Mucosa of gallbladder (tissue), 1 donor: ENCODE measurements around the gene GLDC. TPM values are rescaled to one million over a fixed set of nuclear protein-coding genes. Genes with fewer than 3 reads are reported as not detected.

Experiments
- DNase-seq: peaks from one replicate; pipeline ENCODE4 v3.0.0-alpha.2; 2020; ENCODE audit warnings: low spot score
- total RNA-seq: library from RNA; stranded (reverse); gene quantifications from one replicate; pipeline ENCODE4 v1.2.1, GENCODE V29; 2021
- donor health status: DM: no; HTN: no; CAD: no.

GLDC gene
- total RNA-seq, 1 donor from 2014 or later, result 6.4 TPM

GRCh38 chr9:6620353-6620752 is 25.2 kb downstream of the GLDC start:
- DNase-seq, result no peak

DNA sequence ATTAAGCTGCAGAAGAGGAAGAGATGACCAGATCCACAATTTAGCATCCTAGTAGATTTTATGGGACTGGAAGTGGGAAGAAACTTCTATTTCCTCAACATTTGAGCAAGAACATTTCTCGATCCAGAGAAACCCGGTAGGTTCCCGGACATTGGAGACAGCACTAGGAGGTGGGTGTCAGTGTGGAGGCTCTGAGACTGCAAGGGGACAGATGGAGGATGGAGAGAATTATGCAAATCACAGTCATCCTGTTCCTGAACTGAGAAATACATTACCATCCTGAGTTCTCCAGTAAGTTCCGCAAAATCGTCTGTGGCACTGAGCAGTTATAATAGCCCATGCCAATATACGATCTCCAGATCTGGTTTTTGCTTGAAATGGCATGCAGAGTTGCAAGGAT is 25.6 kb downstream of the GLDC start:
- DNase-seq, result no peak

DNA sequence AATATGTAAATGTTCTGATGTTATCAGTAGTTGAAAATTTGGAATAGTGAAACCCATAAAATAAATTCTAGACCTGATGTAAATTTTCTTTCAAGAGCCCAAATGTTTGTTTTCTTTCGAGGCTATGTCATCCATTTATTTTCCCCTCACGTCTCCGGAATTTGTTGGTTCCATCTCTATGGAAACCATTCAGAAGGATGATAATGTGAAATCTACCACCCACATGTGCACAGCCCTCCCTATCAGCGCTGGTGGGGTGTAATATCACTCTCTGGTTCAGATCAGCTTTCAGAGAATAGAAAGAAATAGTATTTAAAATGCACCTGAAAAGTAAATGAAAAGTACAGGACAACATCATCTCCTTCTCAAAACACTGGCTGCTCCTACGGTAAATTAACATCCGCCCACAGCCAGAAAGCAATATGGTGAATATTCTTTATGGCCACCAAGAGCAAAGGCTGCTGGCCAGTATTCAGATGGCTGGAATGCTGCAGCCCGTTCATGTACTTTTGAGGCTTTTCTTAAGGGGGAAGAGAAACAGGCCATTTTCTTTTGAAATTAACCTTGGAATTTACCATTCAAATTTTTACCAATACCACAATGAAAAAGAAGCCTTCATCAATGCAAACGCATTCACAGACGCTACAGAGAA is 28.5 kb downstream of the GLDC start:
- no peak for DNase-seq

DNA sequence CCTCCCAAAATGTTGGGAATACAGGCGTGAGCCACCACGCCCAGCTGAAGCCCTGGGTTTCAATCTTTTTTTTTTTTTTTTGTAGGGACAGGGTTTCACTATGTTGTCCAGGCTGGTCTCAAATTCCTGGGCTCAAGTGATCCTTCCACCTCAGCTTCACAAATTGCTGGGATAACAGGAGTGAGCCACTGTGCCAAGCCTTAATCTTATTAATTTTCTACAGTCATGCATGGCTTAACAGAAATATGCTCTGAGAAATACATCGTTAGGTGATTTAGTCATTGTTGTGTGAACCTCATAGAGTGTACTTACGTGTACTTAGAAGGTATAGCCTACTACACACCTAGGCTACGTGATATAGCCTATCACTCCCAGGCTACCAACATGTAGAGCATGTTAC is 31.0 kb downstream of the GLDC start:
- DNase-seq, result no peak

GRCh38 chr9:6611865-6612264 is 33.7 kb downstream of the GLDC start:
- DNase-seq, result no peak

- no peak for DNase-seq
Observed at GRCh38 chr9:6610073-6610472, 35.5 kb downstream of the GLDC start.

- DNase-seq, result no peak
Observed at GRCh38 chr9:6609497-6610016, 36.0 kb downstream of the GLDC start.

DNA sequence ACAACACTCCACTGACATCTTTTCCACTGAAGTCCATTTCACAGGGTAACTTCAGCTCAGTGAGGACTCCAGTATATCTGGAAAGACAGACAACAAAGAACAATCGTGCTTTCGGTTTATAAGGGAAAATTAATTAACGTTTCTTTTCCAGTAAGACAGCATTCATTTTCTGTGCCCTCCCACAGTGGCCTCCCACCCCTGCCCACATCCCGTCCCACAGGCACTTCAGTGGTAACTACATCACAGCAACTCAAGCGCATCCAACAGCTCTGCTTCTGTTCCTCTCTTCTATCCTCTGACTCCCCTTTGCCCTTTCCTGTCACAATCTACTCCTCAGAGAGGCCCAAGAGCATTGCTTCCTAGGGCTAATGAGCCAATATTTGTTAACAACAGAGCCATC is 40.3 kb downstream of the GLDC start:
- no peak for DNase-seq

GRCh38 chr9:6600426-6600825 is 45.1 kb downstream of the GLDC start:
- DNase-seq, result no peak

- DNase-seq, result no peak
Observed at GRCh38 chr9:6600006-6600405, 45.5 kb downstream of the GLDC start.

DNA sequence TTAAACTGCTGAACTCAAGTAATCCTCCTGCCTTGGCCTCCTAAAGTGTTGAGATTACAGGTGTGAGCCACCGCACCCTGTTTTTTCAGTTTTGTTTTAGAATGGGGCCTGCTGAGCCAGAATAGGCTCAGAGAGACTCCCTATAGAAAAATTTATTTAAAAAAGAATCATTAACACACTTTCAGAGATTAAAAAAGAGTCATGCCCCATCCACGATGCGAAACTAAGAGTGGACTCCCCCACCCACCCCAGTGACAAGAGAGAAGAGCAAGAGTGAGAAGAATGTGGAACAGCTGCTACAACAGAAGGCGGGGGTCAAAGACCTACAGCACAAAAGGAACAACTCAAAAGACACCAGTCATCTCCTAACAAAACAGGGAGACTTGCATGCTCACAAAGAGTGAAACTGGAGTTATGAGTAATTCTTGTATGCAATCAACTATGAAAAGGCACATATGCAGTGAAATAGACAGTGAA is 47.2 kb downstream of the GLDC start:
- DNase-seq, result no peak

GRCh38 chr9:6592791-6593190 is 52.7 kb downstream of the GLDC start:
- DNase-seq, result no peak

- DNase-seq, result no peak
Observed at GRCh38 chr9:6592231-6592630, 53.3 kb downstream of the GLDC start.

- no peak for DNase-seq
Observed at GRCh38 chr9:6590772-6591384, 54.7 kb downstream of the GLDC start.

DNA sequence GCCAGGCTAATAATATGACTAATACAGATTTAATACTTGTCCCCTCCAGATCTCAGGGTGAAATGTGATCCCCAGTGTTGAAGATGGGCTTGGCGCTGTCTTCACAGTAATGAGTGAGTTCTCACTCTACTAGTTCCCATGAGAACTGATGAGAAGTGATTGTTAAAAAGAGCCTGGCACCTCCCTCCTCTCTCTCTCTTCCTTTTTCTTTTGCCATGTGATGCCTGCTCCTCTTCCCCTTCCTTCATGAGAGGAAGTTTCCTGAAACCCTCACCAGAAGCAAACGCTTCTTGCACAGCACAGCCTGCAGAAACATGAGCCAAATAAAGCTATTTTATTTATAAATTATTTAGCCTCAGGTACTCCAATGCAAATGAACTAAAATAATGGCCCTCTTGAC is 55.2 kb downstream of the GLDC start:
- no peak for DNase-seq

GRCh38 chr9:6584881-6585597 is 60.5 kb downstream of the GLDC start:
- DNase-seq, result no peak

DNA sequence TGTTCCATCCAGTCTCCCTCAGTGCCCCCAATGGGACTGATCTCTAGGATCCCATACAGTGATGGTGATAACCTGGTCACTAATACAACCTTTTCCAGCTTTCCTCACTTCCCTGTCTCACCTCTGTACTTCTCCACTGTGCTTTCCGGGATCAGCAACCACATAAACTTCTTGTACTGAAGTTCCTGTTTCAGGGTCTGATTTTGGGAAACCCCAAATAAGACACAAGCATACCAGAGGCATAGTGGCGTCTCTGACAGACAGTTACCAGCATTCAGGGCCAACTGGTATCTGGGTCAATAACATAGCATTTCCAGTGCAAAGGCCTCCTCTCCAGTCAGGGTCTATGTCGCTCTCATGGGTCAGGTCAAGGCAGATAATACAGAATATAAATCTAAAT is 64.3 kb downstream of the GLDC start:
- no peak for DNase-seq

GRCh38 chr9:6579613-6580012 is 65.9 kb downstream of the GLDC start:
- no peak for DNase-seq

- DNase-seq, result no peak
Observed at GRCh38 chr9:6576987-6577386, 68.5 kb downstream of the GLDC start.

- DNase-seq, result no peak
Observed at GRCh38 chr9:6575324-6576034, 70.0 kb downstream of the GLDC start.

DNA sequence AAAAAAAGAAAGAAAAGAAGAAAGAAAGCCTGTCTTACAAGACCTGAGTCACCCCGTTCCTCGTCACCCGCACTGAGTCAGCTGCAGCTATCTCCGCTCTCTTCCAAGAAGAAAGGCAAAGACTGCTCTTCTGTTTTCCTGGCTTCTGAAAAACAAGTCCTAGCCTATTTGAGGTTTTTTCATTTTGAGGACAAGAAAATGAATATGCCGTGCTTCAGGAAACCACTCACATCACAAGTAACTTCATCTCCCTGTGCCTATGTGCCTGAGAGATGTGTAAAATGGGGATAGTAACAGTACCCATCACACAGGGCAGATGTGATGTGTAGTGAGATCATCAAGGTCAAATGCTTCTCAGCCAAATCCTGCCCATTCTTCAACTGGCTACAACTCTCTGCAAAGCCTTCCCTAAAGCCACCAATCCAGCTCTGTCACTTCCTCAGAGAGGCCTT is 78.4 kb downstream of the GLDC start:
- DNase-seq, result no peak
